Kidney tubule cell (primary cell): Measurements from ENCODE around the gene SUPV3L1.
"Not testable (repeated sequence)": the region's sequence is repeated elsewhere in the genome, so short reads cannot be mapped to it uniquely, and the experiment has no call there.

ENCODE experiments used
- DNase-seq: peaks from one replicate; pipeline ENCODE4 v3.0.0-alpha.2; 2018; ENCODE audit warnings: low spot score

SUPV3L1 gene

GRCh38 chr10:69179743-69180524 is at the start of gene SUPV3L1:
Gene SUPV3L1 (plus strand): TSS chr10:69180234. CDS start chr10:69180292, 58 bp downstream.
- peak; percentile 97 for DNase-seq

GRCh38 chr10:69130251-69130650 is 49.8 kb upstream of the SUPV3L1 start:
- DNase-seq, result peak; percentile 16

GRCh38 chr10:69139961-69140360 is 40.1 kb upstream of the SUPV3L1 start:
- DNase-seq, result no peak

- DNase-seq, result no peak
These were observed 38.7 kb upstream of the SUPV3L1 start for GRCh38 chr10:69141304-69141703.

- DNase-seq, result not testable (repeated sequence)
These were observed 38.0 kb upstream of the SUPV3L1 start for GRCh38 chr10:69142074-69142473.

GRCh38 chr10:69142983-69143382 is 37.1 kb upstream of the SUPV3L1 start:
- DNase-seq, result no peak

- no peak for DNase-seq
These were observed 34.7 kb upstream of the SUPV3L1 start for GRCh38 chr10:69145329-69145728.

GRCh38 chr10:69145864-69146263 is 34.2 kb upstream of the SUPV3L1 start:
- DNase-seq, result no peak

- DNase-seq, result no peak
These were observed 33.3 kb upstream of the SUPV3L1 start for GRCh38 chr10:69146759-69147158.

- no peak for DNase-seq
These were observed 28.1 kb upstream of the SUPV3L1 start for GRCh38 chr10:69151984-69152383.

GRCh38 chr10:69153227-69153626 is 26.8 kb upstream of the SUPV3L1 start:
- DNase-seq, result no peak

GRCh38 chr10:69160809-69161241 is 19.2 kb upstream of the SUPV3L1 start:
- peak; percentile 54 for DNase-seq

GRCh38 chr10:69168493-69168892 is 11.5 kb upstream of the SUPV3L1 start:
- DNase-seq, result no peak

- DNase-seq, result no peak
These were observed 7.6 kb upstream of the SUPV3L1 start for GRCh38 chr10:69172241-69172982.

GRCh38 chr10:69175326-69175725 is 4.7 kb upstream of the SUPV3L1 start:
- not testable (repeated sequence) for DNase-seq

GRCh38 chr10:69176823-69177222 is 3.2 kb upstream of the SUPV3L1 start:
- DNase-seq, result no peak

- no peak for DNase-seq
These were observed 818 bp upstream of the SUPV3L1 start for GRCh38 chr10:69179089-69179742.

GRCh38 chr10:69180525-69181204 is 631 bp downstream of the SUPV3L1 start:
- peak; percentile 31 for DNase-seq

GRCh38 chr10:69181433-69181832 is 1.4 kb downstream of the SUPV3L1 start:
- DNase-seq, result peak; percentile 7

GRCh38 chr10:69182005-69182404 is 2.0 kb downstream of the SUPV3L1 start:
- DNase-seq, result no peak

GRCh38 chr10:69186524-69186923 is 6.5 kb downstream of the SUPV3L1 start:
- DNase-seq, result no peak

- peak; percentile 23 for DNase-seq
These were observed 21.0 kb downstream of the SUPV3L1 start for GRCh38 chr10:69201045-69201444.
